ENCODE data around the gene HHIPL2. TPM values are rescaled to one million over a fixed set of nuclear protein-coding genes. Genes with fewer than 3 reads are reported as not detected.

The HHIPL2 gene
- total and polyA plus RNA-seq, 10 of the 15 experiments (the other 5 are each of a cell fraction or from before 2014, with no cell fraction given) = 0.06 to 0.29 (median 0.09) TPM; not detected in 3

DNA sequence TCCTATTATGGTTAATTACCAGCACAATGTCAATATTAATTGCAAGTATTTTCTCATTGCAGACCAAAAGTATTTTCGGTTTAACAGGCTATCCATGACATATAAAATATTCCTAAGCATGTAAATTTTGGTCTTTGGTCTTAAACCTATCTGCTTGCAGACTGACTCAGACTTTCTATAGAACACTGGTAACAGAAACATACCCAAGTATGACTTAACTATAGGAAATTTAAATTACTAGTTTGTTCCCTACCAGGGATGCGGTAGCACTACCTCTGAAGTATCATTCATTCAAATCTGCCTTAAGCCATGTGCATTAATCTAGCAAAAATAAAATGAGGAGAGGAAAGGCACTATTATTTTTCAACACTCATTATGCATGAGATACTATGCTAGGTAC lies 38.9 kb upstream of the HHIPL2 start:
- intact Hi-C loops (cut with micrococcal nuclease; ENCODE audit: unreplicated experiment) = loop anchor here (10.0 kb wide), 1 partner anchor 128 kb away; the partner anchor contains the start of genes AIDA and BROX
- no peak for ATAC-seq

DNA sequence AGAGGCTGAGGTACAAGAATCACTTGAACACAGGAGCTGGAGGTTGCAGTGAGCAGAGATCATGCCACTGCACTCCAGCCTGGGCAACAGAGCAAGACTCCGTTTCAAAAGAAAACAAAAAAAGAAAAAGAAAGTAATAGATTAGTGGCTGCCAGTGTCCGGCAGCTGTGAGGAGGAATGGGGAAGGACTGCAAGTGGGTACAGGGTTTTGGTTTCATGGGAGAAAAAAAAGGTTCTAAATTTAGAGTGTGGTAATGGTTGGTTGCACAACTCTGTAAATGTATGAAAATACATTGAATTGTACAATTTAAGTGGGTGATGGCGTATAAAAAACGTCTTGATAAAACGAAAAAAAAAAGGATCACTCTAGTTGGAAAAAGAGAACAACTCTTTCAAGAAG lies 35.2 kb upstream of the HHIPL2 start:
- Histone ChIP-seq H3K27ac (ENCODE audit: control insufficient read depth, insufficient read depth) (peak overlapping the region; percentile 17; the same call in 1 of the 2 replicates), H3K9ac (ENCODE audit: control insufficient read depth, insufficient read depth, low read length) (no peak overlapping the region), H3K79me2 (ENCODE audit: control insufficient read depth, insufficient read depth, low read length) (peaks cover 1% of the 10 kb centered on the region; the same call in 1 of the 2 replicates), H3K4me3 (peak overlapping the region; percentile 28; the same call in 1 of the 2 replicates), H3K27me3 (replicated peaks in 1 of 2; ENCODE audit: control insufficient read depth in 2 of 2, insufficient read depth in 2 of 2, low read length in 1 of 2) (no peaks in the 10 kb centered on the region), H3K36me3 (ENCODE audit: control insufficient read depth in 2 of 2, insufficient read depth in 2 of 2, low read length in 1 of 2) (peaks cover 0 to 2% of the 10 kb centered on the region in 2 experiments; a peak in 2 of 4 replicates), H2AFZ (ENCODE audit: control insufficient read depth, low read depth, low read length) (no peak overlapping the region), H4K20me1 (ENCODE audit: control insufficient read depth, insufficient read depth) (no peaks in the 10 kb centered on the region), H3K9me3 (replicated peaks; ENCODE audit: control insufficient read depth, insufficient read depth, low read length) (no peaks in the 10 kb centered on the region), H3K4me2 (ENCODE audit: control insufficient read depth, insufficient read depth) (peak overlapping the region; percentile 71; the same call in 1 of the 2 replicates), H3K4me1 (ENCODE audit: control insufficient read depth, insufficient read depth, low read length) (peaks cover 25% of the 10 kb centered on the region)
- RAD21 ChIA-PET (ENCODE audit: unreplicated experiment) = no interaction called here
- intact Hi-C loops (cut with micrococcal nuclease; ENCODE audit: unreplicated experiment) (loop anchor here (5.0 to 10.0 kb wide), 2 partner anchors 34 to 132 kb away; partner anchors contain the start of genes AIDA, BROX and MIA3), in situ Hi-C loops (cut with MboI) (no loop called here)
- POLR2A ChIA-PET = no interaction called here
- FAIRE-seq (peak; percentile 59), DNase-seq (ENCODE audit: low read depth, low spot score) (peak; percentile 56), ATAC-seq (peak; percentile 82)
- WGBS (ENCODE audit: insufficient coverage, insufficient replicate concordance, low lambda C conversion rate, missing lambda C conversion rate) = 10% methylated on average over 5 of the region's 5 CpGs
- SMC1A ChIA-PET (ENCODE audit: uncharacterized antibody, unreplicated experiment) = interaction anchor here (1.4 kb wide), 1 partner anchor 117 kb away, joined by 3 read pairs; no protein-coding TSS in a partner anchor
- CTCF ChIA-PET = interaction anchor here (0.8 kb wide), 1 partner anchor 52 kb away, joined by 4 read pairs; no protein-coding TSS in a partner anchor
- no TSS peak for BruUV-seq (replicated peaks)
- no peak for TF ChIP-seq ZZZ3 (IDR thresholded peaks at IDR 0.05; ENCODE audit: control insufficient read depth, insufficient read length, low read depth)
- TF ChIP-seq, protein P1, sequence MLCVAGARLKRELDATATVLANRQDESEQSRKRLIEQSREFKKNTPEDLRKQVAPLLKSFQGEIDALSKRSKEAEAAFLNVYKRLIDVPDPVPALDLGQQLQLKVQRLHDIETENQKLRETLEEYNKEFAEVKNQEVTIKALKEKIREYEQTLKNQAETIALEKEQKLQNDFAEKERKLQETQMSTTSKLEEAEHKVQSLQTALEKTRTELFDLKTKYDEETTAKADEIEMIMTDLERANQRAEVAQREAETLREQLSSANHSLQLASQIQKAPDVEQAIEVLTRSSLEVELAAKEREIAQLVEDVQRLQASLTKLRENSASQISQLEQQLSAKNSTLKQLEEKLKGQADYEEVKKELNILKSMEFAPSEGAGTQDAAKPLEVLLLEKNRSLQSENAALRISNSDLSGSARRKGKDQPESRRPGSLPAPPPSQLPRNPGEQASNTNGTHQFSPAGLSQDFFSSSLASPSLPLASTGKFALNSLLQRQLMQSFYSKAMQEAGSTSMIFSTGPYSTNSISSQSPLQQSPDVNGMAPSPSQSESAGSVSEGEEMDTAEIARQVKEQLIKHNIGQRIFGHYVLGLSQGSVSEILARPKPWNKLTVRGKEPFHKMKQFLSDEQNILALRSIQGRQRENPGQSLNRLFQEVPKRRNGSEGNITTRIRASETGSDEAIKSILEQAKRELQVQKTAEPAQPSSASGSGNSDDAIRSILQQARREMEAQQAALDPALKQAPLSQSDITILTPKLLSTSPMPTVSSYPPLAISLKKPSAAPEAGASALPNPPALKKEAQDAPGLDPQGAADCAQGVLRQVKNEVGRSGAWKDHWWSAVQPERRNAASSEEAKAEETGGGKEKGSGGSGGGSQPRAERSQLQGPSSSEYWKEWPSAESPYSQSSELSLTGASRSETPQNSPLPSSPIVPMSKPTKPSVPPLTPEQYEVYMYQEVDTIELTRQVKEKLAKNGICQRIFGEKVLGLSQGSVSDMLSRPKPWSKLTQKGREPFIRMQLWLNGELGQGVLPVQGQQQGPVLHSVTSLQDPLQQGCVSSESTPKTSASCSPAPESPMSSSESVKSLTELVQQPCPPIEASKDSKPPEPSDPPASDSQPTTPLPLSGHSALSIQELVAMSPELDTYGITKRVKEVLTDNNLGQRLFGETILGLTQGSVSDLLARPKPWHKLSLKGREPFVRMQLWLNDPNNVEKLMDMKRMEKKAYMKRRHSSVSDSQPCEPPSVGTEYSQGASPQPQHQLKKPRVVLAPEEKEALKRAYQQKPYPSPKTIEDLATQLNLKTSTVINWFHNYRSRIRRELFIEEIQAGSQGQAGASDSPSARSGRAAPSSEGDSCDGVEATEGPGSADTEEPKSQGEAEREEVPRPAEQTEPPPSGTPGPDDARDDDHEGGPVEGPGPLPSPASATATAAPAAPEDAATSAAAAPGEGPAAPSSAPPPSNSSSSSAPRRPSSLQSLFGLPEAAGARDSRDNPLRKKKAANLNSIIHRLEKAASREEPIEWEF (IDR thresholded peaks at IDR 0.05; ENCODE audit: insufficient replicate concordance, low read depth, low read length) = no peak
- TF ChIP-seq TCF3 (IDR thresholded peaks at IDR 0.05; ENCODE audit: borderline replicate concordance, insufficient read depth, low read depth, low read length) = peak; percentile 36; the same call in 1 of the 2 replicates
- TF ChIP-seq, protein P2, sequence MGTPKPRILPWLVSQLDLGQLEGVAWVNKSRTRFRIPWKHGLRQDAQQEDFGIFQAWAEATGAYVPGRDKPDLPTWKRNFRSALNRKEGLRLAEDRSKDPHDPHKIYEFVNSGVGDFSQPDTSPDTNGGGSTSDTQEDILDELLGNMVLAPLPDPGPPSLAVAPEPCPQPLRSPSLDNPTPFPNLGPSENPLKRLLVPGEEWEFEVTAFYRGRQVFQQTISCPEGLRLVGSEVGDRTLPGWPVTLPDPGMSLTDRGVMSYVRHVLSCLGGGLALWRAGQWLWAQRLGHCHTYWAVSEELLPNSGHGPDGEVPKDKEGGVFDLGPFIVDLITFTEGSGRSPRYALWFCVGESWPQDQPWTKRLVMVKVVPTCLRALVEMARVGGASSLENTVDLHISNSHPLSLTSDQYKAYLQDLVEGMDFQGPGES (IDR thresholded peaks at IDR 0.05) = no peak
- TF ChIP-seq MEF2B (IDR thresholded peaks at IDR 0.05; ENCODE audit: partially characterized antibody, poor library complexity, severe bottlenecking) = peak; percentile 67
- TF ChIP-seq CREM (IDR thresholded peaks at IDR 0.05; ENCODE audit: low read depth) = 0 out of 2 replicates have a peak, but pooled peaks have one; percentile 12
- peak; percentile 43; the same call in 1 of the 2 replicates for TF ChIP-seq ZNF384 (IDR thresholded peaks at IDR 0.05; ENCODE audit: borderline replicate concordance, low read depth, low read length)
- TF ChIP-seq NR2C2 (IDR thresholded peaks at IDR 0.05; ENCODE audit: borderline replicate concordance, control insufficient read depth, insufficient read length, low read depth) = no peak

More for the DNA sequence above, 38.9 kb upstream of the HHIPL2 start:
- Histone ChIP-seq H3K36me3 (ENCODE audit: control insufficient read depth in 2 of 2, insufficient read depth in 2 of 2, low read length in 1 of 2) (peaks cover 0 to 2% of the 10 kb centered on the region in 2 experiments; a peak in 1 of 4 replicates), H3K27me3 (replicated peaks in 1 of 2; ENCODE audit: control insufficient read depth in 2 of 2, insufficient read depth in 2 of 2, low read length in 1 of 2) (no peaks in the 10 kb centered on the region), H4K20me1 (ENCODE audit: control insufficient read depth, insufficient read depth) (no peaks in the 10 kb centered on the region), H3K4me3 (peak overlapping the region; percentile 15; the same call in 1 of the 2 replicates), H3K27ac (ENCODE audit: control insufficient read depth, insufficient read depth) (no peak overlapping the region), H3K9ac (ENCODE audit: control insufficient read depth, insufficient read depth, low read length) (no peak overlapping the region), H3K4me1 (ENCODE audit: control insufficient read depth, insufficient read depth, low read length) (peaks cover 25% of the 10 kb centered on the region), H3K79me2 (ENCODE audit: control insufficient read depth, insufficient read depth, low read length) (peaks cover 18% of the 10 kb centered on the region), H3K4me2 (ENCODE audit: control insufficient read depth, insufficient read depth) (no peak overlapping the region), H3K9me3 (replicated peaks; ENCODE audit: control insufficient read depth, insufficient read depth, low read length) (no peaks in the 10 kb centered on the region), H2AFZ (ENCODE audit: control insufficient read depth, low read depth, low read length) (no peak overlapping the region)
- RAD21 ChIA-PET (ENCODE audit: unreplicated experiment) = no interaction called here
- WGBS (ENCODE audit: insufficient coverage, insufficient replicate concordance, low lambda C conversion rate, missing lambda C conversion rate) = 100% methylated on average over 2 of the region's 2 CpGs
- POLR2A ChIA-PET = no interaction called here
- CTCF ChIA-PET = interaction anchor here (0.7 to 1.9 kb wide), 2 partner anchors 11 to 48 kb away, joined by 4 to 5 read pairs; no protein-coding TSS in a partner anchor
- FAIRE-seq (no peak), DNase-seq (ENCODE audit: low read depth, low spot score) (no peak)
- in situ Hi-C loops (cut with MboI) = no loop called here
- no peak for TF ChIP-seq CREB1 (IDR thresholded peaks at IDR 0.05; ENCODE audit: low read depth)
- TF ChIP-seq JUNB (IDR thresholded peaks at IDR 0.05) = no peak
- no peak for TF ChIP-seq NFIC (IDR thresholded peaks at IDR 0.05; ENCODE audit: low read depth, low read length)
- SMC1A ChIA-PET (ENCODE audit: uncharacterized antibody, unreplicated experiment) = interaction anchor here (1.2 to 2.5 kb wide), 3 partner anchors 32 to 47 kb away, joined by 3 to 9 read pairs (median 5); no protein-coding TSS in a partner anchor
- BruUV-seq (replicated peaks) = no TSS peak

Measured in GM12878 (cell line).